Measurements from ENCODE around the gene INAFM2. TPM values are rescaled to one million over a fixed set of nuclear protein-coding genes. Genes with fewer than 3 reads are reported as not detected.

INAFM2 gene
- total RNA-seq, 1 donor from 2014 or later = 18.2 TPM

DNA sequence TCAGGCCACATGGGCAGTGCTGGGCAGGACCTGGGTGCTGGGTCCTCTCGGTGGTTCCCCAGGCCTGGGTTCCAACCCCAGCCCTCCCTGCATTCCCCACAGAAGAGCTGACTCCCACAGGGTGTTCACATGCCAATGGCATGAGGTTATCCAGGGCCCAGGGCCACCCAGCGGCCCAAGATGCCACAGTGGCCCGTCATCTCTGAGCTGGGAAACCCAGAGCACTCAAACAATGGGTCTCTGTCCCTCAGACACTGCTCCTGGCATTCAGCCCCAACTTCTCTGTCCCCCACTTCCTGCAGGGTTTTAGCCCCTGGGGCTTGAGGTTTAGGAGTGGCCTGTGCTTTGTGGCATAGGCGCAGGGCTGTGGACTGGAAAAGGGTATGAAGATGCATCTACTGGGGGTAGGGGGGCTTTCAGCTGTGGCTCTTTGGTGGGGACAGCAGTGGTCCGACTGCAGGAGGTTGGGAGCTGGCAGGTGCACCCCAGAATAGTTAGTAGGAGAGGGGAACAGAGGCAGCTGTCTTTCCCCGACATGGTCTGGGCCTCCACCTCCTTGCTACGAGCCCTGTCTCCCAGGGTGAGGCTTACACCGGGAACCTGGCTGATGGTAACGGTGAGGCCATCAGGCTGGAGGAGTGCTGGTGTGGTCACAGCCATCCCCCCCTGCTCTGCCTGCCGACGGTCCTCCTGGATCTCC, 15.6 kb downstream of the INAFM2 start:
- H3K27ac Mint-ChIP-seq = no peak overlapping the region
- Histone ChIP-seq H3K79me2 (ENCODE audit: low read depth) (no peaks in the 10 kb centered on the region), H4K20me1 (ENCODE audit: low read depth) (no peaks in the 10 kb centered on the region), H3K4me2 (no peak overlapping the region), H3K4me1 (peaks cover 11% of the 10 kb centered on the region), H3K27ac (no peak overlapping the region), H3K27me3 (peaks cover 8% of the 10 kb centered on the region), H3K4me3 (no peak overlapping the region), H3F3A (ENCODE audit: low read depth) (no peaks in the 10 kb centered on the region), H3K9me3 (ENCODE audit: low read depth) (no peaks in the 10 kb centered on the region), H2AFZ (replicated peaks) (no peak overlapping the region), H3K9ac (no peak overlapping the region), H3K36me3 (no peaks in the 10 kb centered on the region)
- TF ChIP-seq, protein P1, sequence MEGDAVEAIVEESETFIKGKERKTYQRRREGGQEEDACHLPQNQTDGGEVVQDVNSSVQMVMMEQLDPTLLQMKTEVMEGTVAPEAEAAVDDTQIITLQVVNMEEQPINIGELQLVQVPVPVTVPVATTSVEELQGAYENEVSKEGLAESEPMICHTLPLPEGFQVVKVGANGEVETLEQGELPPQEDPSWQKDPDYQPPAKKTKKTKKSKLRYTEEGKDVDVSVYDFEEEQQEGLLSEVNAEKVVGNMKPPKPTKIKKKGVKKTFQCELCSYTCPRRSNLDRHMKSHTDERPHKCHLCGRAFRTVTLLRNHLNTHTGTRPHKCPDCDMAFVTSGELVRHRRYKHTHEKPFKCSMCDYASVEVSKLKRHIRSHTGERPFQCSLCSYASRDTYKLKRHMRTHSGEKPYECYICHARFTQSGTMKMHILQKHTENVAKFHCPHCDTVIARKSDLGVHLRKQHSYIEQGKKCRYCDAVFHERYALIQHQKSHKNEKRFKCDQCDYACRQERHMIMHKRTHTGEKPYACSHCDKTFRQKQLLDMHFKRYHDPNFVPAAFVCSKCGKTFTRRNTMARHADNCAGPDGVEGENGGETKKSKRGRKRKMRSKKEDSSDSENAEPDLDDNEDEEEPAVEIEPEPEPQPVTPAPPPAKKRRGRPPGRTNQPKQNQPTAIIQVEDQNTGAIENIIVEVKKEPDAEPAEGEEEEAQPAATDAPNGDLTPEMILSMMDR (IDR thresholded peaks at IDR 0.05) = no peak
- TF ChIP-seq EZH2phosphoT487 (IDR thresholded peaks at IDR 0.05) (no peak), EZH2 (IDR thresholded peaks at IDR 0.05) (no peak)
- no peak for DNase-seq (ENCODE audit: low spot score)
- peaks cover 18% of the 10 kb centered on the region for H3K4me1 Mint-ChIP-seq
- H3K9me3 Mint-ChIP-seq = no peaks in the 10 kb centered on the region
- no peaks in the 10 kb centered on the region for H3K36me3 Mint-ChIP-seq
- H3K4me3 Mint-ChIP-seq = peak overlapping the region; percentile 41
- peaks cover 5% of the 10 kb centered on the region for H3K27me3 Mint-ChIP-seq (ENCODE audit: insufficient read depth, low read depth)

DNA sequence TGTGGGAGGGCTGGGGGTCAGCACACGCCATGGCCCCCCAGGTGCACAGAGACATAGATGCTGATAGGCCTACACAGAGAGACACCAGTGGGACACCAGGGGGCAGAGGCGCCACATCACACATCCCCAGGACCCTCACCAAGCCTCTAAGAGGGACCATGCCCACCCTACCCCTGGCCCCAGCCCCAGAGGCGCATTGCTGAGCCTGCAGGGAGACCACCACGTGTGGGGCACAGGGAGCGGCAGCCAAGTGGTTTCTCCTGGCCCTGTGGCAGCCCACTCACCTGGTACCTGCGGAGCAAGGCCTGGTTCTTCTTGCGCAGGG, 16.1 kb downstream of the INAFM2 start:
- H3K4me1 Mint-ChIP-seq = peaks cover 17% of the 10 kb centered on the region
- no peak overlapping the region for H3K4me3 Mint-ChIP-seq
- TF ChIP-seq EZH2phosphoT487 (IDR thresholded peaks at IDR 0.05) (no peak), EZH2 (IDR thresholded peaks at IDR 0.05) (no peak)
- TF ChIP-seq, protein P1 (IDR thresholded peaks at IDR 0.05) = peak; percentile 16
- no peaks in the 10 kb centered on the region for H3K9me3 ChIP-seq (ENCODE audit: low read depth)
- H3K36me3 Mint-ChIP-seq = no peaks in the 10 kb centered on the region
- no peaks in the 10 kb centered on the region for H3K9me3 Mint-ChIP-seq
- H2AFZ ChIP-seq (replicated peaks) = no peak overlapping the region
- H3K9ac ChIP-seq = no peak overlapping the region
- no peaks in the 10 kb centered on the region for H3K36me3 ChIP-seq
- peaks cover 8% of the 10 kb centered on the region for H3K27me3 ChIP-seq
- H3F3A ChIP-seq (ENCODE audit: low read depth) = no peaks in the 10 kb centered on the region
- peaks cover 11% of the 10 kb centered on the region for H3K4me1 ChIP-seq
- H3K27ac ChIP-seq = no peak overlapping the region
- H3K4me3 ChIP-seq = no peak overlapping the region
- no peaks in the 10 kb centered on the region for H4K20me1 ChIP-seq (ENCODE audit: low read depth)
- no peaks in the 10 kb centered on the region for H3K79me2 ChIP-seq (ENCODE audit: low read depth)
- H3K4me2 ChIP-seq = no peak overlapping the region
- no peak overlapping the region for H3K27ac Mint-ChIP-seq
- no peak for DNase-seq (ENCODE audit: low spot score)
- H3K27me3 Mint-ChIP-seq (ENCODE audit: insufficient read depth, low read depth) = peaks cover 6% of the 10 kb centered on the region

DNA sequence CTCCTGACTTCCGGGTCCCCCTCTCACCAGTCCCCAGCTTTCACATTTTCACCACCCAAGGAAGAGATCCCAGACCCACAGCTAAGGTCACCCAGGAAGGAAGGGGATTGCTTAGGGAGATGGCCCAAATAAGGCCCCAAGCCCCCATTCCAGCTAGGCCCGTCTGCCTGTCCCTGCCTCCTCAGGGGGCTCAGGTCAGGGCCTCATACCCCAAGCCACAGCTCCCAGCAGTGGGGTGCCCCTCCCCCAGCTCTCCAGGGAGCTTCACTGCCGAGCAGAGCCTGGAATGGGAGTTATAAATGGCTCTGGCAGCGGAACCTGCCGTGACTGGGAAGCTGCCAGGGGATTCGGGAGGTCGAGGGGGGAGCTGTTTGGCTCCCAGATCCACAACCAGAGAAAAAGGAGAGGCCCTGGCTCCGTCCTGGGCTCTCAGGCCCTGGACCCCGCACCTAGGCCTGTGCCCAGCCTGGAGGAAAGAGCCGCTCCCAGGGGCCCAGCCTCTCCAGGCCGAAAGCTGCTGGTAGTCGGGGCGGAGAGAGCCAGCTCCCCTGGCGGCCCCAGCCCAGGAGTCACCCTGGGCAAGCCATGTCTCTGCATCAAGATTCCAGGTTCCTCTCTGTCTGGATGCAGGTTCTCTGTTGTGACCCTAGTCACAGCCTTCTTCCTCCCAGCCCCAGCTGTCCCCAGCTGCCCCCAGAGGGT, 16.7 kb downstream of the INAFM2 start:
- H3K4me1 Mint-ChIP-seq = peaks cover 19% of the 10 kb centered on the region
- TF ChIP-seq, protein P1 (IDR thresholded peaks at IDR 0.05) = no peak
- TF ChIP-seq EZH2 (IDR thresholded peaks at IDR 0.05) = no peak
- no peak for TF ChIP-seq EZH2phosphoT487 (IDR thresholded peaks at IDR 0.05)
- Histone ChIP-seq H3K27me3 (peaks cover 6% of the 10 kb centered on the region), H3K4me3 (no peak overlapping the region), H3K27ac (no peak overlapping the region), H3K9ac (no peak overlapping the region), H3K4me1 (peaks cover 11% of the 10 kb centered on the region), H3K9me3 (ENCODE audit: low read depth) (no peaks in the 10 kb centered on the region), H3F3A (ENCODE audit: low read depth) (no peaks in the 10 kb centered on the region), H4K20me1 (ENCODE audit: low read depth) (no peaks in the 10 kb centered on the region), H2AFZ (replicated peaks) (peak overlapping the region; percentile 81), H3K4me2 (peak overlapping the region; percentile 16), H3K79me2 (ENCODE audit: low read depth) (no peaks in the 10 kb centered on the region), H3K36me3 (no peaks in the 10 kb centered on the region)
- H3K9me3 Mint-ChIP-seq = no peaks in the 10 kb centered on the region
- H3K36me3 Mint-ChIP-seq = no peaks in the 10 kb centered on the region
- peak overlapping the region; percentile 89 for H3K27ac Mint-ChIP-seq
- DNase-seq (ENCODE audit: low spot score) = no peak
- peaks cover 8% of the 10 kb centered on the region for H3K27me3 Mint-ChIP-seq (ENCODE audit: insufficient read depth, low read depth)
- H3K4me3 Mint-ChIP-seq = no peak overlapping the region
